ENCODE measurements around the gene REC114. TPM values are rescaled to one million over a fixed set of nuclear protein-coding genes. Genes with fewer than 3 reads are reported as not detected.

REC114 gene
- total RNA-seq, 2 donors from 2014 or later = not detected

- H3K27ac Mint-ChIP-seq = peak overlapping the region in 1 of 2 donors; percentile 55
- DNase-seq (ENCODE audit: low spot score in 2 of 2) = no peak
- H3K9me3 Mint-ChIP-seq = no peaks in the 10 kb centered on the region
- ATAC-seq = no peak
- H3K36me3 Mint-ChIP-seq = no peaks in the 10 kb centered on the region
These were observed 135.1 kb downstream of the REC114 start for GRCh38 chr15:73578026-73578425.

DNA sequence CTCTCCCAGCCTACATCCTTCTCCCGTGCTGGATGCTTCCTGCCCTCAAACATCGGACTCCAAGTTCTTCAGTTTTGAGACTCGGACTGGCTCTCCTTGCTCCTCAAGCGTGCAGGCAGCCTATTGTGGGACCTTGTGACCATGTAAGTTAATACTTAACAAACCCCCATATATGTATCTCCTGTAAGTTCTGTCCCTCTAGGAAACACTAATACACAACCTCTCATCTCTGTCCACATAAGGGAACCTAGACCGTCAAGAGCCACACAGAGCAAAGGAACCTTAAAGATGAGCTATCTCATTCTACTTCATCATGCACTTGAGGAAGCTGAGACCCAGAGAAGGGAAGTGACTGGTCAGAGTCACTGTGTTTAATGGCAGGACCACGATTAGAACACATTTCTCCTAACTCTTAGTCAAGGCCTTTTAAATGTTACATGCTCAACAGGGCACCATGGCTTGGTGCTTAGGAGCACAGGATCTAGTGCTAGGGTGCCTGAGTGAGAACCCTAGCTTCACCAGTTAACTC lies 140.0 kb downstream of the REC114 start:
- Mint-ChIP-seq H3K27ac (no peak overlapping the region), H3K36me3 (peaks cover 14 to 17% of the 10 kb centered on the region in 2 donors), H3K9me3 (no peaks in the 10 kb centered on the region)
- no peak for ATAC-seq
- no peak for DNase-seq (ENCODE audit: low spot score in 2 of 2)

- DNase-seq (ENCODE audit: low spot score in 2 of 2) = no peak
- Mint-ChIP-seq H3K36me3 (peaks cover 17% of the 10 kb centered on the region in 2 donors), H3K27ac (no peak overlapping the region), H3K9me3 (no peaks in the 10 kb centered on the region)
- ATAC-seq = peak; percentile 76 to 90
These were observed 140.6 kb downstream of the REC114 start for GRCh38 chr15:73583544-73583943.

GRCh38 chr15:73584699-73585420 lies 141.9 kb downstream of the REC114 start:
- no peaks in the 10 kb centered on the region for H3K9me3 Mint-ChIP-seq
- peak overlapping the region in 1 of 2 donors; percentile 24 for H3K27ac Mint-ChIP-seq
- ATAC-seq (no peak), DNase-seq (ENCODE audit: low spot score in 2 of 2) (no peak)
- peaks cover 17 to 20% of the 10 kb centered on the region in 2 donors for H3K36me3 Mint-ChIP-seq

- ATAC-seq = peak in 1 of 2 donors; percentile 60
- Mint-ChIP-seq H3K27ac (peak overlapping the region; percentile 46 to 50), H3K36me3 (peaks cover 17 to 20% of the 10 kb centered on the region in 2 donors), H3K9me3 (no peaks in the 10 kb centered on the region)
- no peak for DNase-seq (ENCODE audit: low spot score in 2 of 2)
These were observed 143.1 kb downstream of the REC114 start for GRCh38 chr15:73585871-73586654.

DNA sequence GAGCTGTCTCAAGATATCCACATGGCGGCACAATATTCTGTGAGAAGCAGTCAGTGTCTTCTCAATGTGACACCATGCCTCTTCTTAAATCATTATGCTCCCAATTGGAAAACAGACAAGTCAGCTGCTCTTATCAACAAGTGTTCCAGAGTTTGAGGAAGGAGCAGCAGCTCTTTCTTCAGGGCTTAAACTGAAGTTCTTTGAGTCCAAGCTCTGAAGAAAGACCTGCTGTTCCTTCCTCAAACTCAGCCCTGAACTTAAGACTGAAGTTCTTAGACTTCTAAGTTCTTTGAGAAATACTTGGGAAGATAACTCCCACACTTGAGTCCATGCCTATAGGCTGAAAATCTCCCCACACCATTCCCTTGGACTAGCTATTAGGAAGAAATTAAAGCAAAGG lies 146.8 kb downstream of the REC114 start:
- ATAC-seq = no peak
- peaks cover 10 to 14% of the 10 kb centered on the region in 2 donors for H3K36me3 Mint-ChIP-seq
- no peaks in the 10 kb centered on the region for H3K9me3 Mint-ChIP-seq
- no peak overlapping the region for H3K27ac Mint-ChIP-seq
- DNase-seq (ENCODE audit: low spot score in 2 of 2) = no peak

- DNase-seq (ENCODE audit: low spot score in 2 of 2) = no peak
These were observed 147.3 kb downstream of the REC114 start for GRCh38 chr15:73590263-73590662.

DNA sequence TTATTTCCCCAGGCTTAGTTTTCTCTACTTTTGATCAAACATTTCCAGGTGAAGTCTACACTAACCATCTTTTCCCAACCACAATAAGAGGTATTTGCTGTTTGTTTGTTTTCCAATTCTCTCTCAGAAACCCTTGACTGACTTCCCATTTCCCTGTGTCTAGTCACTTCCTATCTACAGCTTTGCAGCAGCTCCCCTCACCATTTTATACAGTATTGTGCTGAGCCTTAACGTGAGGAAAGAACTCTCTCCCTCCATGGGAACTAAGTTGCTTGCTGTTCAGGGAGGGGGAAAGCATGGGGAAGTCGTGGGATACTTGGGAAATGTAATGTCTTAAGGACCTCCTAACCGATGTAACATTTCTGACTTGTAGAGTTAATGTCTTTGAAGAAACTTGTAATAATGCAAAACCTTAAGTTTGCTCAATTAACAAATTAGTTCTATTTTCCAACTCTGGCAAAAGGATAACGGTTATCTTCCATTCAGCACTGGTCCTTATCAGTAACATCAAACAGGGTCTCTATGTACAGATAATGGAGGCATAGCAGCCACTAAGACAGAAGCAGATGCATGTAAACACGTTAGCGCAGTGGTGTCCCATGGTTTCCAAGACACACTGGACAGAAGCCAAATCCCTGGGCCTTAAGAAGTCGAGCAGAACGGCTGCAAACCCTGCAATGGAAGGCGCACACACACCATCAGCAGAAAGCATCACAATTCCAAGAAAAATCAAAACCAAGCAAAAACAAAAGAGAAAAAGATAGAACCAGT lies 150.5 kb downstream of the REC114 start:
- H3K36me3 Mint-ChIP-seq = peaks cover 3 to 6% of the 10 kb centered on the region in 2 donors
- DNase-seq (ENCODE audit: low spot score in 2 of 2) (no peak), ATAC-seq (no peak)
- H3K27ac Mint-ChIP-seq = no peak overlapping the region
- H3K9me3 Mint-ChIP-seq = no peaks in the 10 kb centered on the region

More at GRCh38 chr15:73590263-73590662, 147.3 kb downstream of the REC114 start:
- peaks cover 10 to 14% of the 10 kb centered on the region in 2 donors for H3K36me3 Mint-ChIP-seq
- H3K27ac Mint-ChIP-seq = no peak overlapping the region
- no peak for ATAC-seq
- no peaks in the 10 kb centered on the region for H3K9me3 Mint-ChIP-seq

DNA sequence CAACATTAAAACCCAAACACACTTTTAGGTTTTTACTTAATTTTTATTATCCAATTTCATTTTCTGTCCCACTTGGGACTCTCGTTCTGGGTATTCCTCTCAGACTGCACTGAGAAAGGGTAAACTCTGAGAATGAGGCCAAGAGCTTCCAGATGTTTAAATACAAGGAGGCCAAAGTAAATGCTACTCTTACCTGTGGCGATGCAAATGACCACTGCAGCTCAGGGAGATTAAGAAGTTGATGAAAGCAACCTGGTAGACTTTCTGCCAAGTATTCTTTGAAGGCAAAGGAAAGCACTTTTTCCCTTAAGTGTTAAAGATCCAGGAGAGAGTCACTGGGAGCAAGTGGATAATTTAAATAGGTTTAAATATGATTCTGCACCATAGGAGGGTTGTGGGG lies 151.1 kb downstream of the REC114 start:
- Mint-ChIP-seq H3K36me3 (peaks cover 0 to 6% of the 10 kb centered on the region in 2 donors), H3K27ac (no peak overlapping the region), H3K9me3 (no peaks in the 10 kb centered on the region)
- DNase-seq (ENCODE audit: low spot score in 2 of 2) (no peak), ATAC-seq (no peak)

DNA sequence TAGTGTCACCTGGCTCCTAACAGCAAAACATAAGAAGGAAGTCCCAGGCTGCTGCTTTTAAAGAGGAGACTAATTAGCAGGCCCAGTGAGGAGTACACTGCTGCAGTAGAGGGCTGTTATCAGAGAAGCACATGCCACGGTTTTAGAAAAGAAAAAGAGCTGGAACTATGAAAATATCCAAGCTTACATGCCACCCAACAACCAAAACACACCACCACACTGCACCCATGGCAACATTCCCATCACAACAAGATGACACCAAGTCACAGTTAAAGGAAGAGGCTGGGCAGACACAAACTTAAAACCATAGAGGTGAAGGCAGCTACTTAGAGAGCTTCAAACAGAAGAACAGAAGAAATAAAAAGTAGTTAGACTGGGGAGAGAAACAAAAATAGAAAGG lies 153.2 kb downstream of the REC114 start:
- peak overlapping the region in 1 of 2 donors; percentile 40 for H3K27ac Mint-ChIP-seq
- no peak for DNase-seq (ENCODE audit: low spot score in 2 of 2)
- no peak for ATAC-seq
- peaks cover 0 to 6% of the 10 kb centered on the region in 2 donors for H3K36me3 Mint-ChIP-seq
- no peaks in the 10 kb centered on the region for H3K9me3 Mint-ChIP-seq

- no peaks in the 10 kb centered on the region for H3K9me3 Mint-ChIP-seq
- DNase-seq (ENCODE audit: low spot score in 2 of 2) = no peak
- no peak for ATAC-seq
- no peak overlapping the region for H3K27ac Mint-ChIP-seq
- H3K36me3 Mint-ChIP-seq = peaks cover 0 to 6% of the 10 kb centered on the region in 2 donors
These were observed 154.2 kb downstream of the REC114 start for GRCh38 chr15:73597036-73597638.

- Mint-ChIP-seq H3K36me3 (peaks cover 0 to 6% of the 10 kb centered on the region in 2 donors), H3K9me3 (no peaks in the 10 kb centered on the region), H3K27ac (no peak overlapping the region)
- no peak for ATAC-seq
- no peak for DNase-seq (ENCODE audit: low spot score in 2 of 2)
These were observed 155.7 kb downstream of the REC114 start for GRCh38 chr15:73598530-73599160.

- peaks cover 0 to 6% of the 10 kb centered on the region in 2 donors for H3K36me3 Mint-ChIP-seq
- ATAC-seq = no peak
These were observed 157.0 kb downstream of the REC114 start for GRCh38 chr15:73599934-73600333.

DNA sequence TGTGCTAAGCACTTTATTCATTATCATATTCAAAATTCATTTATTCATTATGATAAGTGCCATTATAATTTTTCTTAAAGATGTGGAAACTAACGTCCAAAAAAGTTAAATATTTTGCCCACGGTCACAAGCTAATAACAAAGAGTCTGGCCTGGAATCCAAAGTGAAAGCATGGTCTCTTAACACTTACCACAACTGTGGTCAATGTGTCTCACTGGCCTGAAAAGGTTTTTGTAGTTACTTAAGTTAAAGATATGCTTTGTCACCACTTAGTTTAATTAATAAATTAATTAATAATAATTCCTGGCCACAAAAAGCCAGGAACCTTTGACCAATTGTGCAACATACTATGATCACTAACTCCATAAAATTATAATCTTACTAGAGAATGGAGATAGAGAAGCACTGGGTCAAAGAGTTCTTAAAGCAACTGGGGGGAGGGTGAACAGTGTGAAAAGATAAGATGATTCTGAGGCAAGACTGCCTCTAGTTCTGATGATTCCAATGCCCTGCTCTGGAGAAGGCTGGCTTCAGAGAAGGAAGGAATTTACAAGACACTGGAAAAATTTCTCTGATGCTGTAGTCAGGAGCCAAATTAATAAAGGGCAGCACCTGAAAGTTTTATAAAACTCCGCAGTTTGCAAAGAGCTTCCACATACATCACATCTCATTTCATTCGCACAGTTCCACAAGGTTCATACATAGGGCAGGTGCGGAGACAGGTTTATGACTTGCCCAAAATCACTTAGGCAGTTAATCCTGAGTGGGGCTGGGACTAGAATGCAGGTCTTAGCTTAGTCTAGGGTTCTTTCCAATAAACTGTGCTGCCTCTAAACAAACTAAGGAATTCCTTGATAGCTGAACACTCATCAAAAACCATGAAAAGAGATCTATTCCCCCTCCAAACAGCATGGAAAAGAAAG lies 157.7 kb downstream of the REC114 start:
- Mint-ChIP-seq H3K27ac (no peak overlapping the region), H3K9me3 (no peaks in the 10 kb centered on the region)
- no peak for ATAC-seq

More at GRCh38 chr15:73599934-73600333, 157.0 kb downstream of the REC114 start:
- Mint-ChIP-seq H3K27ac (no peak overlapping the region), H3K9me3 (no peaks in the 10 kb centered on the region)
- DNase-seq (ENCODE audit: low spot score in 2 of 2) = no peak

More for the DNA sequence above, 157.7 kb downstream of the REC114 start:
- peaks cover 0 to 6% of the 10 kb centered on the region in 2 donors for H3K36me3 Mint-ChIP-seq
- no peak for DNase-seq (ENCODE audit: low spot score in 2 of 2)
